HG02763 (cell line): Measurements from ENCODE around the gene EMP2.
"Not testable (repeated sequence)": the region's sequence is repeated elsewhere in the genome, so short reads cannot be mapped to it uniquely, and the experiment has no call there.

ENCODE experiments used
- ATAC-seq: cut with Tn5 transposase; IDR thresholded peaks from one replicate; pipeline ENCODE4 v1.9.1; 2021; ENCODE audit warnings: mild to moderate bottlenecking, moderate library complexity; ENCODE audit not compliant: unreplicated experiment

The EMP2 gene, protein sequence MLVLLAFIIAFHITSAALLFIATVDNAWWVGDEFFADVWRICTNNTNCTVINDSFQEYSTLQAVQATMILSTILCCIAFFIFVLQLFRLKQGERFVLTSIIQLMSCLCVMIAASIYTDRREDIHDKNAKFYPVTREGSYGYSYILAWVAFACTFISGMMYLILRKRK

DNA sequence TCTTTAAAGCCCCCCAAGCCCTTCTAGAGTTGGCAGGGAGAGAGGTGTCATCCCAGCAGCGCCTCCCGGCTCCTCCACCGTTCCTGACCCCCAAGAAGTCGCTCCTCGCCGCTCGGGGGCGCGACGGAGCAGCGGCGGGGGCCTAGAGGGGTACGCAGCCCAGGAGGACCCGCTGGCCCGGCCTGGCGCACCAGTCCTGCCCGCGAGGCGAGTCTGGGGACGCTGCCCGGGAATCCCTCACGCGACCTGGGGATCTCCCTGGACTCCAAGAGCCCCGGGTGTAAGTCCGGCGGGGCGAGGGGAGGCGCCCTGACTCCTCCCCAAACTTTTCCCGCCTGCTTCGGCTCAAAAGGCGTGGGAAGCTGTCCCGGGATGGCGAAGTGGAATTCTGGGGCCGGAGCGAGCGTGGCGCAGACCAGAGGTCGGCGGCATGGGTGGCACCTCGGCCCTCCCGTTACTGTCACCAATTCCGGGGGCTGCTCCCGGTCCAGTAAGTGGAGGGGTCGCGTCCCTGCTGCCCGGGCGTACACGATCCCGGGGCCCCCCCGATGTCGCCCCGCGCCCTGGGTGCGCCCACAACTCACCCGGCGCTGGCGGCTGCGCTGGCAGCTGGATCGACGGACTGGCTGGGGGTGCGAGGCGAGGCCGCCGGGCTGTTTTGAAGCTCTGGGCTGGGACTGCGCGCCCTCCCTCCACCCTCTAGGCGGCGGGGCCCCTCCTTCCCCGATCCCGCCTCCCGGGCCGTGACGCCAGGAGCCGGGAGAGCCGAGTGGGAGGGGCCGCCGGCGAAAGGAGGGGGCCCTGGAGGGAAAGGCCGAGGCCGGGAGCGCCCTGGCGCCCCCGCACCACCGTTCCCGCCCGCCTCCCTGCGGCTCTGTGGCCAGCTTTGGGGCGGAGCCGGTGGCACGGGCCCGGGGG, at the start of gene EMP2:
EMP2 (minus strand) TSS at position 634 of the 918 bp plus-strand sequence. CDS start 32,981 bp downstream, outside the sequence.
- no peak for ATAC-seq

DNA sequence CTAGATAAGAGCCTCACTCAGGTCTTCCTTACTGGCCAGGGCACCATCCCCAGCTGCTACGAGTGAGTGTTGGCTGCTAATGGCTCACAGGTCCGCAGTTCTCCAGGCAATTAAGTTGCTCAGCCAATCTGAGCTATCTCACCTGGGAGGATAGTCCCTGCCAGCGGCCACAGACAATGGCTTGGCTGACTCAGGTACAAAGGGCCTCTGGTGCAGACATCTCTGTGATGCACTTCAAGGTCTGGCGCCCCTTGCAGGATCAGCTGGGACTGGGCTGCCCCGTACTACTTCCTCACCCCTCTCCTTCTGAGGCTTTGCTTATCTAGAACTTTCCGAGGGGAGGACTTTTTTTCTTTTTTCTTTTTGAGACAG, 49.2 kb upstream of the EMP2 start:
- no peak for ATAC-seq

DNA sequence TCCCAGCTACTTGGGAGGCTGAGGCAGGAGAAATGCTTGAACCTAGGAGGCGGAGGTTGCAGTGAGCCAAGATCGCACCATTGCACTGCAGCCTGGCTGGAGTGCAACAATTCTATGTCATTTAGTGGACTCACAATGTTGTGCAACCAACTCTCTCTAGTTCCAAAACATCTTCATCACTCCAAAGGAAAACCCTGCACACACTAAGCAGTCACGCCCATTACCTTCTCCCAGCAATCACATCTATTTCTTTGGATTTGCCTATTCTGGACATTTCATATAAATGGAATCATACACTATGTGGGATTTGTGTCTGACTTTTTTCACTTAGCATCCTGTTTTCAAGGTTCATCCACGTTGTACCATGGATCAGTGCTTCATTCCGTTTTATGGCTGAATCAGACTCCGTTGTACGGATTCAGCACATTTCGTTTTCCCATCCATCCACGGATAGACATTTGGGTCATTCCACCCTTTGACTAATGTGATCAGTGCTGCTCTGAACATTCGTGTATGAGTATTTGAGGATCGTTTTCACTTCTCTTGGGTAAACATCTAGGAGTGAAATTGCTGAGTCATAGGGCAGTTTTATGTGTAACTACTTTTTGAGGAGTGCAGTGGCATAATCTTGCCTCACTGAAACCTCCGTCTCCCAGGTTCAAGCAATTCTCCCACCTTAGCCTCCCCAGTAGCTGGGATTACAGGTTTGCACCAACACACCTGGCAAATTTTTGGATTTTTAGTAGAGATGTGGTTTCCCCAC, 45.4 kb upstream of the EMP2 start:
- no peak for ATAC-seq

DNA sequence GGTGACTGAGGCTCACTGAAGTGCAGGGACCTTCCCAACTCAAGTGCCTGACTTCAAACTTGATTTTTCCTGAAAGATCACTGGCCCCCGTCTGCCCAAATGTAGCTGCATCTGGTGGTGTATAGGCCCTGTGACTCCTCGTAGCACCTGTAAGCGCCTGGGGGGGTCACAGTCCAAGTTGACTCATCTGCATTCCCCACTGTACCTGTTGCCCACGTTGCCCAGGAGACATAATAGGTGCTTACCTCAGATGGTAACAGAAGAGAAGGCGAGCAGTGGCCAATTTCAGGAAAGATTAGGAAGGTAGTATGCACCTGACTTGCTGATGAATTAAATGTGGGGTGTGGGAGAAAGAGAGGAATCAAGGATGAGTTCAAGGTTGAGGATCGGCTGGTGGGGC, 44.1 kb upstream of the EMP2 start:
- ATAC-seq, result no peak

DNA sequence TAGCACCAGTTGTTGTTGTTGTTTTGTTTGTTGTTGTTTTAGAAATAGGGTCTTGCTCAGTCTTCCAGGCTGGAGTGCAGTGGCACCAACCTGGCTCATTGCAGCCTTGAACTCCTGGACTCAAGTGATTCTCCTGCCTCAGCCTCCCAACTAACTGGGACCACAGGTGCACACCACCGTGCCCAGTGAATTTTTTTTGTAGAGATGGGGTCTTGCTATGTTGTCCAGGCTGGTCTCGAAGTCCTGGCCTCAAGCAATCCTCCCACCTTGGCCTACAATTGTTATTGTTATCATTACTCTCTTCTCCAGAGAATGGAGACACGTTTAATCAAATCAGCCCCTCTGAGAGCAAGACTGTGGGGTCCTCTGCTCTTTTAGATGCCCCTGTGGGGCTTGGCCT, 42.7 kb upstream of the EMP2 start:
- no peak for ATAC-seq

DNA sequence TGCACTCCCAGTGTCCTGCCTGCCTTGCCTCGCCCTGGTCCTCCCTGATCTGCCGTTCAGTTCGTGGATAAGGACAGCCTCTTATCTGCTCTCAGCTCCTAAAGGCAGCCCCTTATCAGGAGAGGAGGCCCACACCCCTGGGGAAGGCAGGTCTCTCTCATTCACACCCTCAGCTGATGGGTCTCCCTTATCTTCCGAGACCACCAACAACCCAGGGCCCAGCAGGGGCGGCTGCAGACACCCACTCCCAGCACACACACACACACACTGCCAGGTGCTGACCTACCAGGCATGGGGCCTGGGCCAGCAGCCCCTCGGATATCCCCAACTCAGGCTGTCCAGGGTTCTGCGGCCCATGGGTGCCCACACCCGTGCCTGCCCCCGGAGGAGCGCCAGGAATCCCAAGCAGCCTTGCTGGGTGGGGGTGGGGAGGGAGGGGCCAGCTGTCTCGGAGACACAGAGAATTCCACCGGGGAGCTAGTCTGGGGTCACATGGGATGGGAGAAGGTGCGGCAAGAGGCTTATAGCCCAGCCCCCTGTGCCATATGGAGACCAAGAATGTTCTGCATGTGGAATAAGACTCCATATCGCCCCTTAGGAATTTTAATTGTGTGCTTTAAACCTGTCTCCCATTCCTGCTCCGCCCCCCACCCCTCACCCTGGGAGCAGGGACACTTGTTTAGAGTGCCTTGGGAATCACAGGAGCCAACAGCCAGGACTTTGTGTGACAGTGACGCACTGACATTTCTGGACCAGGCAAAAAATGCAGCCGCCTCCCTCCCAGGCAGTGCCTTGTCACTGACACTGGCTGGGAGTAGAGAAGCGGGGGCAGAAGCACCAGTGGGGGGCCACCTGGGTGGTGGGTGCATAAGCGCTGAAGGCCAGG, 41.9 kb upstream of the EMP2 start:
- no peak for ATAC-seq

DNA sequence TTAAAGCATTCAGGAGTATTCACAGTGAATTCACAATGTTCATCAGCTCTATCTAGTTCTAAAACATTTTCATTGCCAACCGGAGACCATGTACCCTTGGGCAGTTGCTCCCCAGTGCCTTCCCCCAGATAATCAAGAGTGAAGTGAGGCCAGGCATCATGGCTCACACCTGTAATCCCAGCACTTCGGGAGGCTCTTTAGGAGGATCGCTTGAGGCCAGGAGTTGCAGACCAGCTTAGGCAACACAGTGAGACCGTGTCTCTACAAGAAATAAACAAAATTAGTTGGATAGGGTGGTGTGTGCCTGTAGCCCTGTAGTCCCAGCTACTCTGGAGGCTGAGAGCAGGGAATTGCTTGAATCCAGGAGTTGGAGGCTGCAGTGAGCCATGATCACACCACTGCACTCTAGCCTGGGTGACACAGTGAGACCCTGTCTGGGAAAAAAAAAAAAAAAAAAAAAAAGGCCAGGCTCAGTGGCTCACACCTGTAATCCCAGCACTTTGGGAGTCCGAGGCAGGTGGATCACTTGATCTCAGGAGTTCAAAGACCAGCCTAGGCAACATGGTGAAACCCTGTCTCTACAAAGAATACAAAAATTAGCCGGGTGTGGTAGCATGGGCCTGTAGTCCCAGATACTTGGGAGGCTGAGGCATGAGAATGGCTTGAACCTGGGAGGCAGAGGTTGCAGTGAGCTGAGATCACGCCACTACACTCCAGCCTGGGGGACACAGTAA, 41.0 kb upstream of the EMP2 start:
- not testable (repeated sequence) for ATAC-seq

DNA sequence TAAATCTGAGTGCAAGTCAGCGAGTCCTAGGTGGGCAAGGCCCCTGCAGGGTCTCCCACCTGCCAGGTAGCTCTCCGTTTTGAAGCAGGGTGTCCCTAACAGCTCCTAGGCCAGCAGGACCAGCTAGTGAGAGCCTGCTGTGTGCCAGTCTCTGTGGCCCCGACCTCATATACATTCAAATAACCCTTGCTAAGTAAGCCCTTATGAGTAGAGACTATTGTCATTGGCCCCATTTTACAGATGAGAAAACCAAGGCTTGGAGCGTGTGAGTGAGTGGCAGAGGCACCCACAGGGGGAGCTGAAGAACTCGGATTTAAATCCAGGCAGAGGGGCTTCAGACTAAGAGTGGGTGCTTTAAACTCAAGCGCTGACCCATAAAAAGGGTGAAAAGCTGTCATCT, 39.7 kb upstream of the EMP2 start:
- no peak for ATAC-seq

DNA sequence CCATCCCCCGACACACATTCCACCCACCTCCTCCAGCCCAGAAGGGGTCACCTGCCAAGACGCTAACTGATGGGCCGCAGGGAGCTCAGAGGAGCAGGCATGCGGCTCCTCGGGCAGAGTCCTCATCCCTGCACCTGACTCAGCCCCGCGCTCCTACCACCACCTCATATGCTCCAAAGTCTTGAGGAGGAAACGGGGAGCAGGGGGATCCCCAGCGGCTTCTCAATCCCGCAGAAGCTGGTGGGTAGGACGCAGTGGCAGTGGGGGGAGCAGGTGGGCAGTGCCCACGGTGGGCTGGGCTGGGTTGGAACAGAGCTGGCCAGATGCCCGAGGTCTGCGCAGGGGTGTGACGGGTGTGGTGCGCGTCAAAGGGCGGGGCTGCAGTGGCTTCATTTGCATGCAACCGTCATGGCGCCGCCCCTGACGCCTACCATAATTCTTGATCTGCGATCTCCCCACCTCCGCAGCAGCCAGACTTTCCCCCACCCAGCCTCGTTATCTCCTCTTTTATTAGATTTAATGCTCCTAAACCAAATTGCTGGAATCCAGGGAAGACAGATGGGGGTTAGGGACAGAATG, 39.0 kb upstream of the EMP2 start:
- no peak for ATAC-seq

DNA sequence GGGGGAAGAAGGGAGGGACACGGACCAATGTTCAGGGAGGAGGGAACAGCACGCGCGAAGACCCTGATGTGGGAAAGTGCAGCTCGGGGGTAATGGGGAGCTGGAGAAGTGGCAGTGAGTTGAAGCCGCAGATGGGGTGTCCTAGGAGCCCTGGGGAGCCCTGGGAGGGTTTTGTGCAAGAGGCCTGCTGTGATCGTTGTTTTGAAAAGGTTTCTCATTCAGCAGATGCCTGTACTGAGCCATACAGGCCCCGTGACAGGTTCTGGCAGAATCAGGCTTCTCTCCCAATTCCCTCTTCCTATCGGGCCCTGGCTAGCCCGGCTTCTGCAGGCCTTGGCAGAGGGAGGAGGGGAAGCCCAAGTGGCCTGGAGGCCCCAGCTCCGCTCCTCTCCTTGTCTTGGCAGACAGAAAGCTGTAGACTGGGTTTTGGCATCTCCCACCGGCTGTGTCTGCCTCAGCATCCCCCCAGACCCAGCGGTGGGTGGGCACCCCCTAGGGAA, 38.4 kb upstream of the EMP2 start:
- ATAC-seq, result no peak

DNA sequence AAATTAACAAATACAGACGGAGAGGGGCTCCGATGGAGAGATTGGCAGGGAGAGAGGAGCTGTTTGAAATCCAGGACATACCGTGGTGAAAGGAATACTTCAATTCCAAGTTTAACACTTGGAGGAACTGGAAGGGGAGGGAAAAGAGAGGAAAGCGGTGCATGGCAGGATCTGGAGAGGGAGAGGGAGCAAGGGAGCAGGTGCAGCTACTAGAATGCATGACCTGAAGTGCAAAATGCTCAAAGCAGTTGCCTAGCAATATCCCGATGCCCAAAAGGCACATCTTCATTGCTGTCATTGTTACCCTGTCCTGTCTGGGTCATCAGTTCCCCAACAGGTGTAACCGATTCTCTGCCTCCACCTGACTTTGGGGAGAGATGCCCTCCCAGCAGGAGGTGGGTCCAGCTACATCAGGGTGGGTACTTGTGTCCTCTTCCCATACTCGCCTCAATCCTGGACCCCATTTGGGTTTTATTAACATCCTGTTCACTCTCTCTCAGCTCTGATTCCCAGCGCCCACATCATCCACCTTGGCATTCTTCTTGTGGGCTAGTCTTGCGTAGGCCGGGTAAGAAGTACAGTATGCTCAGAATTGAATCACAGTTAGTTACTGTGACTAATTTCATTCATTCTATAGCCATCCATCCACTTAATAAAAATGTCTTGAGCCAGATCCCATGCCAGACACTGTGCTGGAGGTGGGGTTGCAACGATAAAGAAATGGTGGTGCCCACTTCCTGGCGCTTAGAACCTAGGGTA, 37.4 kb upstream of the EMP2 start:
- ATAC-seq, result no peak

DNA sequence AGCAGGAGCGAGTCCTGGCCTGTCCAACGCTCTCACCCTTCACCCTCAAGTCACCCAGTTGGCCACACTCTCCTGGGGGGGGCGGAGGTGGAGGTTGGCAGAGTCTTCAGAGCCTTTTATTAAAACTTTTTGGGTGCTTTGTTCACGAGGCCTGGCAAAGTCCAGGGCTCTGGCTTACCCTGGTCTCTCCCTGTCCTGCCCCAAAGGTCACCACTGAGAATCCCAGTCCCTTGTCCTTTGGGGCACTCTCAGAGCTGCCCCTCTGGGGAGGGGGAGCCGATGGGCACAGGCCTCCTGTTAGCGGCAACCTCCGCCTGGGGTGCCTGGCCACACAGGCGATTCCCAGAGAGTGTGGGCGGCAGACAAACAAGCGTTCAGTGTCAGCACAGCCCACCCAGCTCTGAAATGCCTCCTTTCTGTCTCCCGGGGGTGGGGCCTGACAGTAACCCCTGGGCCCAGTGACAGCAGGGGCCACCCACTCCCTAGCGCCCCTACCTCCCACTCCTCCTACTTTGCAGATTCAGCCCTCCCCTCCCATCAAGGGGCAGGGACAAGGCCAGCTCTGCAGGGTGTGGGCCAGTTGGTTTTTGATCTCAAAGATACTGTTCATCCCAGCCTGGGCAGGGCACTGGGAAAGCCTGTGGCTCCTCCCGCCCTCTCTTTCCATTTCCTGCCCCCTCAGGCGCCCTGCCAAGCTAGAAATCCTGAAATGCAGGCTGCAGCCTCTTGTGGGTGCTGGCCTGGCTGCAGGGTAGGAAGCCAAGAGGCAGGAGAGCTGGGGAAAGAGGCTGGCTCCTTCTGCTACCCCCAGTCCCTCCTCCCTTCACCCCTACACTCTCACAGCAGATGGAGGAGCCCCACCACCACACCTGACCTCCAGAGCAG, 36.6 kb upstream of the EMP2 start:
- ATAC-seq, result no peak

DNA sequence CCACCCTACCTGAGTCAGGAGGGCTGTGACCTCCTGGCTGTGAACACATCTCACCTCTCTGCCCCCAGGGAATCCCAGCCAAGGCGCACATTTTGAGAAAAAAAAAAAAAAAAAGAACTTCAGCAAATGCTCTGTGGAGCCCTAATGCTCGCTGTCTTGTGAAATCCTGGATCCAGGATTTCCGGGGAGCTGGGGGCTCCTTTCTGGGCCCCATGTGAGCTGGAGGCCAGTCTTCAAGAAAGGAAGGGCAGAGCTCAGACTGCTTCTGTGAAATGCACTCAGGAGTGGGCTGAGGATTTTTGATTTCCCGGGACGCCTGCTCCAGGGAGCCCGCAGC, 36.0 kb upstream of the EMP2 start:
- no peak for ATAC-seq

DNA sequence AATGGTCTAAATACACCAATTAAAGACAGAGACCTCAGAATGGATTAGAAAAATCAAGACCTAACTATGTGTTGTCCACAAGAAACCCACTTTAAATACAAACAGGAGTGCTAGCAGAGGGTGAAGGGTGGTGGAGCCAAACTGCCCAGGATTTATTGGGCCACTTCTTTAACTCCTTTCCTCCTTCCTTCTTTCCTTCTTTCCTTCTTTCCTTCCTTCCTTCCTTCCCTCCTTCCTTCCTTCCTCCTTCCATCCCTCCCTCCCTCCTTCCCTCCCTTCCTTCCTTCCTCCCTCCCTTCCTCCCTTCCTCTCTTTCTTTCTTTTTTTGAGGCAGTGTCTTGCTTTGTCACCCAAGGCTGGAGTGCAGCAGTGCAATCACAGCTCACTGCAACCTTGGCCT, 34.3 kb upstream of the EMP2 start:
- ATAC-seq, result no peak

DNA sequence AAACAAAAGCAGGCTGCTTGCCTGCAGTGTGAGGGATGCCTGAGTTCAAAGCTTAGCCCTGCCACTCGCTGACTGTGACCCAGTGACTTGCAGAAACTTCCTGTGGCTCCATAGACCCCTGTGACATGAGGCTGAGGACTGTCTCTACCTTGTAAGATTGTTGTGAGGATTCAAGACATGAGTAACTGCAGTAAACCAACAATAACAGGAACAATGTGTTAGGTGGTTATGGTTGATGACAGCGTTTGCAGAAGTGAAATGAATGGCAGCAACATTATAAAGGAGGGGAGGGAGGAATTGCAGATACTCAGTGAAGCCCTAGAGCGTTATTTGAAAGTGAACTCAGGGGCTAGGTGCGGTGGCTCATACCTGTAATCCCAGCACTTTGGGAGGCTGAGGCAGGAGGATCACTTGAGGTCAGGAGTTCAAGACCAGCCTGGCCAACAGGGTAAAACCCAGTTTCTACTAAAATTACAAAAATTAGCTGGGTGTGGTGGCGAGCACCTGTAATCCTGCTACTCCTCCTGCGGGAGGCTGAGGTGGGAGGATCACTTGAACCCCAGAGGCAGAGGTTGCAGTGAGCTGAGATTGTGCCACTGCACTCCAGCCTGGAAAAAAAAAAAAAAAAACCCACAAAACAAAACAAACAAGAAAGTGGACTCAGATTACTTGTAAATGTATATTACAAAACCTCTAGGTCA, 33.5 kb upstream of the EMP2 start:
- ATAC-seq, result no peak

DNA sequence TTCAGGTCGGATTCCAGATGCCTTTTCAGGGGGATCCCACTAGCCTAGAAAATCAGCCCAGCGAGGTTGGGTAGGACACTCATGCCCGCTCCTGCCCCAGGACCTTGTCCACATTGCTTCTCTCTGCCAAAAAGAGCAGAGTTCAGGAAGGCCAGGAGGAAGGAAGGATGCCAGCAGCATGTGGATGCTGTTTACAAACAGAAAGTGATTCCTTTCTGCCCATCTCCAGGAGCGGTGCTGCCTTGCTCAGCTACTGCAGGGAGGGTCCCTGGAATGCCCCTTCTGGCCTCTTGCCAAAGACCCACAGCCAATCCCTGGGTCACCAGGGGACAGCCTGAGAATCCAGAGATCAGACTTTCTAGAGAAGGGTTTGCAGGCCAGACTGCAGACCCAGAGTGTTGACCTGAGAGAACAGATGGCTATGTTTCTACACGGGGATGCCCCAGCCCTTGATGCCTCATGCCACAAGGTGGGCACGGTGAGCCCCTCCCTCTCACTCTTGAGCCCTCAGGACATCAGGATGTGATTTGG, 32.3 kb upstream of the EMP2 start:
- no peak for ATAC-seq

DNA sequence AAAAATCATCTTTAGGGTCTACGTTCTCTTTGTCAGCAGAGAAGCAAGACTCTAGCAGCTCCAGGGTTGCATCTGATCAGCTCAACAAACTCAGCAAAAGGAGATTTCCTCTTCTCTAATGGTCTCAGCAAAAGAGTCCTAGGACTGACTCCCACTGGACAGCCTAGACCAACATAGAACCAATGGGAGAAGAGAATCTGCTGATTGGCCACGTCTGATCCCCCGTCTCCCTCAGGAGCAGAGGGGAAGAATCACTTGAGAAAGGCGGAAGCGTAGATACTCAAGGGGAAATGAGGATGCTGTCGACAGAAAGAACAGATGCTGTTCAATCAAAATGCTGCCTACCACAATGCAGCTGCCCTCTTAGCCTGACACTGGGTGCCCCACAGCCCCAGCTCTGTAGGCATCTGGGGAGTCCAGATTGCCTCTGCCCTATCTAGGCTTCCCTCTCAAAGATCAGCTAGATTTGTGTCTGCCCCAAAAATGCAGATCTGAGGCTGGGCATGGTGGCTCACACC, 31.5 kb upstream of the EMP2 start:
- ATAC-seq, result no peak
